ENCODE results near the gene MICU1. TPM values are rescaled to one million over a fixed set of nuclear protein-coding genes. Genes with fewer than 3 reads are reported as not detected.

The MICU1 gene
- total and polyA plus RNA-seq, 2 of the 13 experiments (the other 11 are each of a cell fraction or from before 2014, with no cell fraction given) = 32.5 to 56.1 TPM

- intact Hi-C loops (cut with micrococcal nuclease; ENCODE audit: unreplicated experiment) = no loop called here
- Histone ChIP-seq H3K4me2 (ENCODE audit: low read depth, low read length) (no peak overlapping the region), H3K9ac (ENCODE audit: insufficient read depth, low read depth, low read length) (no peak overlapping the region), H3K27ac (ENCODE audit: extremely low read length, insufficient read depth, low read length) (no peak overlapping the region), H2AFZ (ENCODE audit: low read length) (no peak overlapping the region), H3K4me3 (replicated peaks in 1 of 3; ENCODE audit: insufficient read depth in 1 of 3, low read depth in 2 of 3, low read length in 3 of 3) (no peak overlapping the region), H3K9me3 (ENCODE audit: low read length) (peaks cover 7% of the 10 kb centered on the region; the same call in 1 of the 2 replicates), H4K20me1 (ENCODE audit: insufficient read depth, low read length) (no peaks in the 10 kb centered on the region; the same call in 1 of the 2 replicates), H3K4me1 (ENCODE audit: insufficient read depth, low read length) (peaks cover 23% of the 10 kb centered on the region), H3K36me3 (replicated peaks in 1 of 2; ENCODE audit: control insufficient read depth in 1 of 2, insufficient read depth in 2 of 2, low read length in 2 of 2) (peaks cover 2 to 36% of the 10 kb centered on the region in 2 experiments; a peak in 4 of 5 replicates), H3K79me2 (ENCODE audit: insufficient read depth, low read length) (peaks cover 21% of the 10 kb centered on the region), H3K27me3 (ENCODE audit: control insufficient read depth in 1 of 2, insufficient read depth in 2 of 2, low read length in 2 of 2) (no peaks in the 10 kb centered on the region)
- BruUV-seq (replicated peaks) = no TSS peak
- no peak for DNase-seq (ENCODE audit: low spot score)
- in situ Hi-C loops (cut with HindIII; ENCODE audit: extremely low pct_ligation_motif_present, low pct_unique_long_range_greater_than_20kb) = no loop called here
- CTCF ChIA-PET (ENCODE audit: low intra/inter-chr PET ratio, low total read pairs) = no interaction called here
- TF ChIP-seq ZBTB3 (CRISPR knock-in tag; IDR thresholded peaks at IDR 0.05; ENCODE audit: borderline replicate concordance, low read depth) = no peak
- TF ChIP-seq MEIS1 (CRISPR knock-in tag; IDR thresholded peaks at IDR 0.05; ENCODE audit: borderline replicate concordance) = no peak
- no peak for TF ChIP-seq NCOA1 (CRISPR knock-in tag; IDR thresholded peaks at IDR 0.05)
- no peak for TF ChIP-seq PAX8 (CRISPR knock-in tag; IDR thresholded peaks at IDR 0.05; ENCODE audit: borderline replicate concordance)
- TF ChIP-seq THAP9 (CRISPR knock-in tag; IDR thresholded peaks at IDR 0.05; ENCODE audit: borderline replicate concordance) = no peak
- no peak for TF ChIP-seq PHF20 (CRISPR knock-in tag; IDR thresholded peaks at IDR 0.05)
- TF ChIP-seq TRAFD1 (CRISPR knock-in tag; IDR thresholded peaks at IDR 0.05; ENCODE audit: borderline replicate concordance) = no peak
- TF ChIP-seq ZNF335 (CRISPR knock-in tag; IDR thresholded peaks at IDR 0.05) = no peak
- TF ChIP-seq IRX3 (CRISPR knock-in tag; IDR thresholded peaks at IDR 0.05; ENCODE audit: borderline replicate concordance, low read depth) = no peak
- TF ChIP-seq MAZ (IDR thresholded peaks at IDR 0.05; ENCODE audit: borderline replicate concordance, low read depth, low read length) = no peak
- no peak for TF ChIP-seq MAZ (CRISPR knock-in tag; IDR thresholded peaks at IDR 0.05; ENCODE audit: low read depth)
- TF ChIP-seq, protein P1, sequence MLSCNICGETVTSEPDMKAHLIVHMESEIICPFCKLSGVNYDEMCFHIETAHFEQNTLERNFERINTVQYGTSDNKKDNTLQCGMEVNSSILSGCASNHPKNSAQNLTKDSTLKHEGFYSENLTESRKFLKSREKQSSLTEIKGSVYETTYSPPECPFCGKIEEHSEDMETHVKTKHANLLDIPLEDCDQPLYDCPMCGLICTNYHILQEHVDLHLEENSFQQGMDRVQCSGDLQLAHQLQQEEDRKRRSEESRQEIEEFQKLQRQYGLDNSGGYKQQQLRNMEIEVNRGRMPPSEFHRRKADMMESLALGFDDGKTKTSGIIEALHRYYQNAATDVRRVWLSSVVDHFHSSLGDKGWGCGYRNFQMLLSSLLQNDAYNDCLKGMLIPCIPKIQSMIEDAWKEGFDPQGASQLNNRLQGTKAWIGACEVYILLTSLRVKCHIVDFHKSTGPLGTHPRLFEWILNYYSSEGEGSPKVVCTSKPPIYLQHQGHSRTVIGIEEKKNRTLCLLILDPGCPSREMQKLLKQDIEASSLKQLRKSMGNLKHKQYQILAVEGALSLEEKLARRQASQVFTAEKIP (CRISPR knock-in tag; IDR thresholded peaks at IDR 0.05; ENCODE audit: borderline replicate concordance) = no peak
- no peak for TF ChIP-seq ATRX (CRISPR knock-in tag; IDR thresholded peaks at IDR 0.05; ENCODE audit: borderline replicate concordance)
- FAIRE-seq = no peak
- WGBS (ENCODE audit: low lambda C conversion rate) = 94% methylated on average over 6 of the region's 6 CpGs
- POLR2A ChIA-PET = no interaction called here
- ATAC-seq = no peak
These were observed 120.4 kb downstream of the MICU1 start for GRCh38 chr10:72505435-72505834.

Measured in HepG2 (cell line).